Measurements from ENCODE around the gene NDUFS1. TPM values are rescaled to one million over a fixed set of nuclear protein-coding genes. Genes with fewer than 3 reads are reported as not detected.

NDUFS1 gene
- total RNA-seq, 1 donor from 2014 or later: 85.7 TPM

- no peak overlapping the region for H3K27ac Mint-ChIP-seq (ENCODE audit: unreplicated experiment)
- peaks cover 2% of the 10 kb centered on the region for H3K9me3 Mint-ChIP-seq
- no peaks in the 10 kb centered on the region for H3K36me3 Mint-ChIP-seq (ENCODE audit: low read depth)
- no peaks in the 10 kb centered on the region for H3K27me3 Mint-ChIP-seq (ENCODE audit: low read depth)
- no peak overlapping the region for H3K4me3 Mint-ChIP-seq
- TF ChIP-seq CTCF (conservative IDR thresholded peaks at IDR 0.05): no peak
- DNase-seq (ENCODE audit: low read depth, low spot score): no peak
- peaks cover 3% of the 10 kb centered on the region for H3K4me1 Mint-ChIP-seq
Observed at GRCh38 chr2:206201075-206201848, 42.0 kb upstream of the NDUFS1 start.

GRCh38 chr2:206198677-206199076 is 39.4 kb upstream of the NDUFS1 start:
- Mint-ChIP-seq H3K9me3 (peaks cover 2% of the 10 kb centered on the region), H3K36me3 (ENCODE audit: low read depth) (no peaks in the 10 kb centered on the region), H3K4me3 (no peak overlapping the region), H3K27ac (ENCODE audit: unreplicated experiment) (no peak overlapping the region), H3K27me3 (ENCODE audit: low read depth) (no peaks in the 10 kb centered on the region), H3K4me1 (peaks cover 9% of the 10 kb centered on the region)
- no peak for TF ChIP-seq CTCF (conservative IDR thresholded peaks at IDR 0.05)
- no peak for DNase-seq (ENCODE audit: low read depth, low spot score)

DNA sequence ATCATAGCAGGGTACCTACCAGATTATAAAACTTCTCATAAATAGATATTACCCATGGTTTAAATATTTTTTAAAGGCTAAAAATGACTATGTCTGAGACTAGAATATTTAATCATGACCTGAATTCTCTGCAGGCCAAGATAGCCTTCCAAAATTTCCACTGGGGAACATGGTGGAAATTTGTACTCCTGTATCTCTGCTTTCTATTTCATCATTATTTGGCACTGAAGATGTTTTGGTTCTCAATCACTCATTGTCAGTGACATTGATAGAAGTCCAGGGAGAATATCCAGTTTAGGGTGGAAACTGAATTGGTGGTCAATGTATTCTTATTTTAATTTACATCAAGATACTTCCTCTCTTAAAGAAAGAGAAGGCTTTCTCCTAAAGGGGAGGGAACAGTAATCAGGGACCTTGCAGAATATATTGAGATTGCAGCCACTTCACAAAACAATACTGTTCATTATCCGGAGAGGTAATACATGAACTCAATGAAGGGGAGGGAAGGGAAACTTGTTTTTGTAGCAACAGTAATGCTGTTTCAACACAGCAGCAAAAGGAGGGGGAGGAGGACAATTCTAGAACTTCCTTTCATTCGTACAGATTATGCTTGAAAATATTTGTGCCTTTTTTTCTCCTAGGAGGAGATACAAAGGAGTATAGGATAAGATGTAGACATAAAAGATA is 34.6 kb upstream of the NDUFS1 start:
- Mint-ChIP-seq H3K27ac (ENCODE audit: unreplicated experiment) (no peak overlapping the region), H3K36me3 (ENCODE audit: low read depth) (no peaks in the 10 kb centered on the region), H3K27me3 (ENCODE audit: low read depth) (no peaks in the 10 kb centered on the region), H3K4me3 (no peak overlapping the region), H3K9me3 (no peaks in the 10 kb centered on the region), H3K4me1 (peaks cover 6% of the 10 kb centered on the region)
- no peak for DNase-seq (ENCODE audit: low read depth, low spot score)
- no peak for TF ChIP-seq CTCF (conservative IDR thresholded peaks at IDR 0.05)

- Mint-ChIP-seq H3K27ac (ENCODE audit: unreplicated experiment) (no peak overlapping the region), H3K4me3 (no peak overlapping the region), H3K4me1 (peaks cover 6% of the 10 kb centered on the region), H3K36me3 (ENCODE audit: low read depth) (no peaks in the 10 kb centered on the region), H3K9me3 (no peaks in the 10 kb centered on the region), H3K27me3 (ENCODE audit: low read depth) (no peaks in the 10 kb centered on the region)
- DNase-seq (ENCODE audit: low read depth, low spot score): no peak
- TF ChIP-seq CTCF (conservative IDR thresholded peaks at IDR 0.05): no peak
Observed at GRCh38 chr2:206192157-206192556, 32.9 kb upstream of the NDUFS1 start.

DNA sequence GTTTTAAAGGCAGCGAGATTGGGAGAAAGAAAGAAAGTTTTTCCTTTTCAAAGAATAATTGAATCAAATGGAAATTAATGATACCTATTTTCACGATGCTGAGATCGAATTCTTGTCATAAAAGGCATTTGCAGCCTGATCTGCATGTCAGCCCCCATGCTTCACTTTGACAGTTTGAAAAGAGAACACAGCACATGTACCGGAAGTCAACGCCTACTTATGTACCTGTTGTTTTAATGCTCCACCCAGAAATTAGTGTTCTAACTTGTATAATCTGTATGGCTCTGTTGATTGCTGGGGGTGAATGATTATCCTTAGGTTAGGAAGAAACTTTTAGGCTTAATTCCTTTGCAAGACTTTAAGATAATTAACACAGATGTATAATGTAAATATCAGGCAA is 31.4 kb upstream of the NDUFS1 start:
- no peak for TF ChIP-seq CTCF (conservative IDR thresholded peaks at IDR 0.05)
- DNase-seq (ENCODE audit: low read depth, low spot score): no peak
- H3K27ac Mint-ChIP-seq (ENCODE audit: unreplicated experiment): no peak overlapping the region
- no peaks in the 10 kb centered on the region for H3K9me3 Mint-ChIP-seq
- peaks cover 6% of the 10 kb centered on the region for H3K4me1 Mint-ChIP-seq
- H3K4me3 Mint-ChIP-seq: no peak overlapping the region
- H3K27me3 Mint-ChIP-seq (ENCODE audit: low read depth): no peaks in the 10 kb centered on the region
- H3K36me3 Mint-ChIP-seq (ENCODE audit: low read depth): no peaks in the 10 kb centered on the region

All from neural crest cell (in vitro differentiated cells).